ENCODE results near the gene ATP8B3.

DNA sequence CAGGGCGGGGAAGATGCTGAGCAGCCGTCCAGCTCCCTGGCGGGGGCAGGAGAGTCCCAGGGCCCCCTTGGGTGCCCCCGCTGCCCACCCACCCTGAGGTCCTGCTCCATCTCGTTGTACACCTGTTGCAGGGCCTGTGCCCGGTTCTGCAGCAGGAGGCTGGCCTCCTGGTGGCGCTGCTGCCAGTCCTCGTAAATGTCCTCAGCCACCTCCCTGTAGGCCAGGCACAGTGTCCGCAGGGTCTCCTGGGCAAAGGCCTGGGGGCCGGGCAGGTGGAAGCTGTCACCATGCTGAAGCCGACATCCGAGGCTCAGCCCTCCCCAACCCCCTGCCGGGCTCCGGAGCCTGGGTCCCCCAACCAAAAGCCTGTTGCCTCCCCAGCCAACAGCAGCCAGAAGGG, 20.2 kb downstream of the ATP8B3 start:
- TF ChIP-seq CREB1 (IDR thresholded peaks at IDR 0.05; ENCODE audit: low read depth) (no peak), FOXM1 (IDR thresholded peaks at IDR 0.05; ENCODE audit: borderline replicate concordance, low read depth) (no peak), TAF1 (IDR thresholded peaks at IDR 0.05; ENCODE audit: low read depth) (no peak), TCF12 (IDR thresholded peaks at IDR 0.05; ENCODE audit: low read depth) (no peak), RAD21 (IDR thresholded peaks at IDR 0.05; ENCODE audit: low read depth) (no peak), YY1 (IDR thresholded peaks at IDR 0.05; ENCODE audit: low read depth) (no peak), EP300 (IDR thresholded peaks at IDR 0.05; ENCODE audit: borderline replicate concordance) (no peak), TEAD4 (IDR thresholded peaks at IDR 0.05) (no peak), EGR1 (IDR thresholded peaks at IDR 0.05) (no peak)
- TF ChIP-seq, protein P1, sequence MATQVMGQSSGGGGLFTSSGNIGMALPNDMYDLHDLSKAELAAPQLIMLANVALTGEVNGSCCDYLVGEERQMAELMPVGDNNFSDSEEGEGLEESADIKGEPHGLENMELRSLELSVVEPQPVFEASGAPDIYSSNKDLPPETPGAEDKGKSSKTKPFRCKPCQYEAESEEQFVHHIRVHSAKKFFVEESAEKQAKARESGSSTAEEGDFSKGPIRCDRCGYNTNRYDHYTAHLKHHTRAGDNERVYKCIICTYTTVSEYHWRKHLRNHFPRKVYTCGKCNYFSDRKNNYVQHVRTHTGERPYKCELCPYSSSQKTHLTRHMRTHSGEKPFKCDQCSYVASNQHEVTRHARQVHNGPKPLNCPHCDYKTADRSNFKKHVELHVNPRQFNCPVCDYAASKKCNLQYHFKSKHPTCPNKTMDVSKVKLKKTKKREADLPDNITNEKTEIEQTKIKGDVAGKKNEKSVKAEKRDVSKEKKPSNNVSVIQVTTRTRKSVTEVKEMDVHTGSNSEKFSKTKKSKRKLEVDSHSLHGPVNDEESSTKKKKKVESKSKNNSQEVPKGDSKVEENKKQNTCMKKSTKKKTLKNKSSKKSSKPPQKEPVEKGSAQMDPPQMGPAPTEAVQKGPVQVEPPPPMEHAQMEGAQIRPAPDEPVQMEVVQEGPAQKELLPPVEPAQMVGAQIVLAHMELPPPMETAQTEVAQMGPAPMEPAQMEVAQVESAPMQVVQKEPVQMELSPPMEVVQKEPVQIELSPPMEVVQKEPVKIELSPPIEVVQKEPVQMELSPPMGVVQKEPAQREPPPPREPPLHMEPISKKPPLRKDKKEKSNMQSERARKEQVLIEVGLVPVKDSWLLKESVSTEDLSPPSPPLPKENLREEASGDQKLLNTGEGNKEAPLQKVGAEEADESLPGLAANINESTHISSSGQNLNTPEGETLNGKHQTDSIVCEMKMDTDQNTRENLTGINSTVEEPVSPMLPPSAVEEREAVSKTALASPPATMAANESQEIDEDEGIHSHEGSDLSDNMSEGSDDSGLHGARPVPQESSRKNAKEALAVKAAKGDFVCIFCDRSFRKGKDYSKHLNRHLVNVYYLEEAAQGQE (IDR thresholded peaks at IDR 0.05; ENCODE audit: low read depth): no peak
- TF ChIP-seq, protein P2, sequence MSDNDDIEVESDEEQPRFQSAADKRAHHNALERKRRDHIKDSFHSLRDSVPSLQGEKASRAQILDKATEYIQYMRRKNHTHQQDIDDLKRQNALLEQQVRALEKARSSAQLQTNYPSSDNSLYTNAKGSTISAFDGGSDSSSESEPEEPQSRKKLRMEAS (IDR thresholded peaks at IDR 0.05): no peak

Measured in Ishikawa (cell line).